ENCODE data around the gene TARBP2.
"Not testable (repeated sequence)": the region's sequence is repeated elsewhere in the genome, so short reads cannot be mapped to it uniquely, and the experiment has no call there.

TARBP2 gene

DNA sequence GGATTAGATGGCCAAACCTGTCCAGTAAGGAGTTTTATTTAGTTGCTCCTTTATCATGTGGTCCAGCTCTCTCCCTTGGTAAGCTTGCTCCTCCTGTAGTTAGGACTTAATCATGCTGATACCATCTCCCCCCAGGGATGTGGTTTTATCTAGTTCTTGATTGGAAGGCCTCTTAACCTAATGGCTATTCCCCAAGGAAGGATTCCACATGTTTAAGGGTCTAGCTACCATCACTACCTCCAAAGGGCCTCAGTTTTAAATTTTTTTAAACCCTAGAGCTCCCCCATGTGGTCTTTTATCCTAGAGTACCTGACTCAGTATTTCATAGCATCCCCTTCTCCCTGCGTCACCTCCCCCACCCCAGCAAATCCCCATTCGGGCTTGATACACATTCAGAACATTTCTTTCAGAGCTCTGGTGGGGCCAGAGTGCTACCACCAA, 24.3 kb upstream of the TARBP2 start:
- DNase-seq: peak; percentile 54

DNA sequence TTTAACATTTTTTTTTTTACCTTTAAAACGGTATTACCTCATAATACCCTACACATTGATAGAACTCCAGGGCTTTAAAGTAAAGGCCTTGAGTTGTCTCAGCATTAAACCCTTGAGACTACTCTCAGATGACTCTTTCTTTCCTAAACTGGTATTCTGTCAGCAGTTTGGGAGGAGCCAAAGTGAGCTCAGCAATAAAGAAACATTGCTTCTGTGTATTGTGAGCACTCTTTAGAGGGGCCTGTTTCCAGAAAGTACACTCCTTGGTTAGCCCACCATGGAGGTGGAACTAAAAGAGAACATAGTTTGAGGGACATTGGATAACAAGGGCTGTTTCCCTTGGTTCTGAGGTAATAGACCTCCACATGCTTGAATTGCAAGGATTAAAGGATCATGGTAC, 22.2 kb upstream of the TARBP2 start:
- DNase-seq: no peak

DNA sequence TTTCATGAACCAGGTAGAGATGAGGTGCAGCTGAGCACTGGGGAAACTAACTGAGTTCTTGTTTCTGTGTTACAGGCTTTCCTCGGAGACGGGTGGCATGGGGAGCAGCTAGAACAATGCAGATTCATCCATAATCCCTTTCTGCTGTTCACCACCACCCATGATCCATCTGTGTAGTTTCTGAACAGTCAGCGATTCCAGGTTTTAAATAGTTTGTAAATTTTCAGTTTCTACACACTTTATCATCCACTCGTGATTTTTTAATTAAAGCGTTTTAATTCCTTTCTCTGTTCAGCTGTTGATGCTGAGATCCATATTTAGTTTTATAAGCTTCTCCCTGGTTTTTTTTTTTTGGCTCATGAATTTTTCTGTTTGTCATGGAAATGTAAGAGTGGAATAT, 21.8 kb upstream of the TARBP2 start:
- DNase-seq: no peak

DNA sequence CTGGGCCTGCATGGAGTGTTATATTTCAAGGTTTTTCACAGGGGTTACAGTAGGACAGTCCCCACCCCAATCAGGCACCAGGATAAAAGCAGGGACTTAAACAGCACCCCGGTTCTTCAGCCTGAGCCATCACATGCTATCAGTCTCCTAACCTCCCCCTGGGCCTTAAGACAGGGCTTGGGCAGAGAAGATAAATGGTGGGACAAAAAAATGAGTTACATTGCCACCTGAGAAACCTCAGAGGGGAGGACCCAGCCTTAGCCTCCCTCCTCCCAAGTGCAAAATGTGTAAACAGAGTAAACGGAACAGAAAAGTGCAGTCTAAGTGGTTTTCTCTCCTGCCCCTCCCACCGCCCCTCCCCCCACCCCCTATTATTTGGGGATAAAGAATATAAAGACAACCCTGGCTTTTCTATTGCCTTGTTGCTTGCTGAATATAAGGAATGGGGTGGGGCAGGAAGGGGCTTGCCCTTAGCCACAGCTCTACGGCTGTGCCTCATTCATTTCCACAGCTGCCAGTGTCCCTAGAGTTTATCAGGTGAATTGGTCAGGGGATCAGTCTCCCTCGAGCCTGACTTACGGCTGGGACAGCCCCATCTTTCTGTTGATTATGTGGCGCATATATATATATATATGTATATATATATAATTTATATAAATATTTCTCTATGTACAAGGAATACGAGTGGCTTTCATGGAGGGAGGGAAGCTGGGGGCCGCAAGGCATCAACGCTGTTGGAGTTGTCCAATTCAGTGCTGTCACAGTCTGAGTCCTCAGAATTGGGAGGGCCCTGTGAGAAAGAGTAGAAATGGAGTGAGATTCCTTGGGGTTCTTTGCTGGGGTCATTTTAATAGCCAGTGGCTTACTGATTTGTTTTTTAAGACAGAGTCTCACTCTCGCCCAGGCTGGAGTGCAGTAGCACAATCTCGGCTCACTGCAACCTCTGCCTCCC, 20.3 kb upstream of the TARBP2 start:
- no peak for DNase-seq

GRCh38 chr12:53481458-53481857, 19.6 kb upstream of the TARBP2 start:
- DNase-seq: not testable (repeated sequence)

GRCh38 chr12:53481939-53482586, 19.0 kb upstream of the TARBP2 start:
- DNase-seq: peak; percentile 31

DNA sequence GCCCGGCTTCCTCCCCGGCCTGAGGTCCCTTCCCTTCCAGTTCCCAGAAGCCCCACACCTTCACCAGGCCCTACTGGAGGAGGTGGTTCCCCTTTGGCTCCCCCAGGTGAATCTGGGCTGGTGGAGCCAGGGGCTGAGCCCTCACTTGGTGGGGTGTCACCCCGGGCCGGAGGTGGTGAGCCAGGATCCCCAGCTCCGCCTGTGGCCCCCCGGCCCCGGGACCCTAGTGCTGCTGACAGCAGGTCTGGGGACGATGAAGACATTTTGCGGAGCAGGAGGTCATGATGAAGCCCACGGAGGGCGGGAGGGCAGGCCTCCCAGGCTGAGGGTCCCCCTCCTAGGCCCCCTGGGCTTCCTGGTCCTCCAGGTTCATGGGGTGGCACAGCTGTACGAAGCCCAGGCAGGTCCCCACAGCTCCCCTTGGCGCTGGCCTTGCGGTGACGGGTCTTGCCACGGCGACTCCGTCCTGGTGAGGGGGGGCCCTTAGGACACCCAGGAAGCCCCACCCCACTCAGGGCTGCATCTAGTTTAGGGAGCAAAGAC, 18.4 kb upstream of the TARBP2 start:
- no peak for DNase-seq

DNA sequence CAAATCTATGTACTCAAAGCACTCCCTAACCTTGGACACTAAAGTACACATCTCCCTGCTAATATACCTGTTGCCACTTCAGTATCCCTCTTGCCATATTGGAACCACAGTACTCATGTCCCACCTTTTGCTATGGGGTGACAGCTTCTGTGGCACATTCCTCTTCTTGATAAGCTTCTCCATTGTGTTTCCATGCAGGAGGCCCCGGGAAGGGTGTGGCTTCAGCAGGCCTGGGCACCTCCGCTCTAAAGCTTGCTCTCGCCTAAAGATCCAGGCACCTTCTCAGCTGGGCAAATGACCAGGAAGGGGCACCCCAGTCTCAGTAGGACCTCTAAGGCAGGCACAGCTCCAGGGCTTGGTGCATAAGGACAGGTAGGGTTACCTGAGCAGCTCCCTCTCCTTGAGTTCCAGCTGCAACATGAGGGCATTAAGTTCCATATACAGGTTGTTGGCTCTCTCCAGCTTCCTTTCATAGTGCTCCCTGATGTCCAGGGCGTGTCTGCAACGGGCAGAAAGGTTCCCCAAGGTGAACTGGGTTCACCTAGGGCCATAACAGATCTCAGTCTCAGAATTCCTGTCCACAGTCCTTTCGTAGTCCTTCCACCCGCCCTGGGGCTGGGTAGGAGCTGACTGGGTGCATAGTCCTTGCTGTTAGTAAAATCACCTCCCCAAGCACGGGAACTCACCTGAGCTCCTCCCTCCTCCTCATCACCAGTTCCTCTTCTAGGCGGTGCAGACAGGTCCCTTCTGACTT, 17.7 kb upstream of the TARBP2 start:
- no peak for DNase-seq

GRCh38 chr12:53483979-53484377, 17.1 kb upstream of the TARBP2 start:
- DNase-seq: no peak

GRCh38 chr12:53484686-53485575, 16.2 kb upstream of the TARBP2 start:
- no peak for DNase-seq

GRCh38 chr12:53485955-53486735, 14.9 kb upstream of the TARBP2 start:
- DNase-seq: no peak

DNA sequence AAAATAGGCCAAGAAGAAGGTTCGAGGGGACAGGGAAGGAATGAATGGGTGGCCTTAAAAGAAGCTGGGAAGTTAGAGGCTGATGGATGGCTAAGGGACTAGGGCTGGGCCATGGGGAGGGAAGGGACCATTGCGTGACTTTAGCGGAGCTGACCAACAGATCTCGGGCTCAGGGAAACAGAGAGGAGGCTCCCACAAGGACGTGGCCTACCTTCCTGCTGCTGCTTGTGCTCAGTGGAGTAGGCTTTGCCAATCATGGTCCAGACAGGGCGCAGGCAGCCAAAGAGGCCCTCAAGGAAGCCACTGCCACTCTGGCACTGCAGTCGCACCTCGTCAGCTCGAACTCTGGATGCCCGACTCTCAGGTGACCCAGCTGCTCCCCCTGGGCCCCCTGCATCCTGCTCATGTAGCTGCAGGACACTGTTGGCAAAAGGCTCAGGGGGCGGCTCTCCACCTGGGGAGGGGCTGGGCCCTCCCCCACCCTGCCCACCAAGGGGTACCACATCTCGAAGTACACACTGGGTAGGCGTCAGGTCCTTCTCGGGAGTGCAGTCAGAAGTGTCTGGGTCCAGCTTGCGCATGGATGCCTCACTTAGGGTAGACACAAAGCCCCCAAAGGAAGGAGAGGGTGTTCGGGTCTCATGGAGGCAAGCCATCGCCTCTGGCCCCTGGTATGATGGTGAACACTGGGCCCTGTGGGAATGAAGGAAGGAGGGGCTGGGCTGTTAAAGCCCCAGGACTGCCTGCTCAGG, 14.2 kb upstream of the TARBP2 start:
- no peak for DNase-seq

DNA sequence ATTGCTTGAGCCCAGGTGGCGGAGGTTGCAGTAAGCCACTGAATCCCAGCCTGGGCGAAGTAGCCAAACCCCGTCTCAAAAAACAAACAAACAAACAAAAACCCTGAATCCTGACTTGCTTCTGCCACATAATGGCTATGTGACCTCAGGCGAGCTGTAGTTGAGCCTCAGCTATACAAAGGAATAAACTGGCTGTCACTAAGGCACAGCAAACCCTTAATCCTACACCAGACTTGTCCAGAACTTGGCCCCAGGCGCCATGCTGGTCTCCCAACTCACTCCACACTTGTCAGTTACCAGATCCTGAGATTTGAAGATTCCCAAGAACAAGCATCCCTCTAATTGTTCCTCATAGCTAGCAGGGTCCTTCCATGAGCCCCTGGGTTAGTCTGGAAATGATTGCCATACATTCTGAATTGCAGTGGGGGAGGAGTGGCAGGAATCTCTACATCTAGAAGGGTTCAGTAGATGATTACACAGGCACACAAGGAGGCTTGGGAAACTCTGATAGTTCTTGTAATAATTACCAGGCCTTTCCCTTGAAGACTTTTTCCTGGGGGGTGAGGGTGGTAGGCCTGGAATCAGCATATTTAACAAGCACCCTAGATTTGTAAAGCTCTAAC, 11.7 kb upstream of the TARBP2 start:
- DNase-seq: no peak

- DNase-seq: peak; percentile 79
These were observed 8.9 kb upstream of the TARBP2 start for GRCh38 chr12:53492188-53492587.

GRCh38 chr12:53492830-53493609, 8.1 kb upstream of the TARBP2 start:
- peak; percentile 98 for DNase-seq

- peak; percentile 76 for DNase-seq
These were observed 7.3 kb upstream of the TARBP2 start for GRCh38 chr12:53493610-53494391.

- no peak for DNase-seq
These were observed 5.0 kb upstream of the TARBP2 start for GRCh38 chr12:53495903-53496751.

GRCh38 chr12:53496752-53497032, 4.4 kb upstream of the TARBP2 start:
- DNase-seq: no peak

All from NCI-H69 (cell line).